Erythroblast (primary cell): Measurements from ENCODE around the gene FANCD2.

Experiments used
- GATA1 ChIP-seq: IDR thresholded peaks from 2 replicates; pipeline ENCODE4 v1.6.1; 2011; ENCODE audit warnings: low read depth, mild to moderate bottlenecking, control low read depth, low read length, moderate library complexity
- POLR2A ChIP-seq: IDR thresholded peaks from 2 replicates; pipeline ENCODE4 v1.6.1; 2011; ENCODE audit warnings: mild to moderate bottlenecking, low read length

DNA sequence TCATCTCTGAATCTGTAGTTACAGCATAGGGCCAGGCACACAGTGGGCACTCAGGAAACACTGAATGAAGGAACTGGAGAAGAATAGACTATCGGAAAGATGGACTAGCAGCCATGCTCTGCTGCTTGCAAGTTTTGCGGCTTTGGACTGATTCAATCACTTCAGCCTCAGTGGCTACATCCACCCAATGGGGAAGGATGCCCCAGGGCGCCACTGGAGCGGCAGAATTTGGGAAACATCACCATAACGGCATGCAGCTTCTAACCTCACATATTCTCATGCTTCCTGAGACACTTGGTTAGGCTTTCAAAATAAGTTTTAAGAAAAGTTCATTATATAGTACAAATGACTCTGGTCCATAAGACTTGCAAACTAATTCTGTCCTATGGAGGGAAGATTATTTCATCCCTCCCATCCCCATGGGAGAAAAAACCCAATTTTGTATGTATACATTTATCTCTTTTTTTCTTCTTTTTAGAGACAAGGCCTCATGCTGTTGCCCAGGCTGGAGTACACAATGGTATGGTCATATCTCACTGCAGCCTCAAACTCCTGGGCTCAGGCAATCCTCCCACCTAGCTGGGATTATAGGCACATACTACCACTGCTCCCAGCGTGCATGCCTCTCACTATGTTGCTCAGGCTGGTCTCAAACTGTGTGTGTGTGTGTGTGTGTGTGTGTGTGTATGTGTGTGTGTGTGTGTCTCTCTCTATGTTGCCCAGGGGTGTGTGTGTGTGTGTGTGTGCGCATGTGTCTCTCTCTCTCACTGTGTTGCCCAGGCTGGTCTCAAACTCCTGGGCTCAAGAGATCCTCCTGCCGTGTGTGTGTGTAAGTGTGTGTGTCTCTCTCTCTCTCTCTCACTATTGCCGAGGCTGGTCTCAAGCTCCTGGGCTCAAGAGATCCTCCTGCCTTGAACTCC, 4.1 kb upstream of the FANCD2 start:
- TF ChIP-seq POLR2A (no peak), GATA1 (no peak)
